Keratinocyte (primary cell): ENCODE measurements around the gene GNB4.

ENCODE experiments used
- CTCF ChIP-seq, 3 experiments: IDR thresholded peaks in 1 of 3; conservative IDR thresholded peaks in 1 of 3; optimal IDR thresholded peaks in 1 of 3; 2 replicates in 2 of 3; 3 replicates in 1 of 3; pipeline versions ENCODE3 to v1.5.1; 2011; ENCODE audit warnings: low read length in 3 of 3, mild to moderate bottlenecking in 3 of 3, moderate library complexity in 2 of 3, control low read depth in 1 of 3, inconsistent platforms in 1 of 3; ENCODE audit not compliant: insufficient read depth in 2 of 3; ENCODE audit errors: extremely low read depth in 1 of 3
- EZH2 ChIP-seq: IDR thresholded peaks from one replicate; pipeline ENCODE4 v1.6.1; 2012; ENCODE audit warnings: inconsistent platforms, mild to moderate bottlenecking, low read length, moderate library complexity

DNA sequence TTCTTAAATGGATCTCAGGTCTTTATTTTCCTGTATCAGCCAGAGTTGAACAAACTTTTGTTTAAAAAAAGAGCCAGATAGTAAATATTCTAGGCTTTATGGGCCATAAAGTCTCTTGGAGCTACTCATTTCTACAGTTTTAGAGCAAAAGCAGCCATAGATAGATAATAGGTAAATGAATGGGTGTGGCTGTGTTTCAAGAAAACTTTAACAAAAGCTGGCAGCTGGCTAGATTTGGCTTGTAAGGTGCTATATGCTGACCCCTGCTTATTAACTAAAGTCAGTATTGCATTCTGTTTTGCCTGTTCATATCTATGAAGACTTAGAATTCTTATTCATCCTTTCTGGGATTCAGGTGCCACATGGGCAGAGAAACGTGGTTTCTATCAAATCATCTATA lies 74.8 kb downstream of the GNB4 start:
- TF ChIP-seq CTCF (optimal IDR thresholded peaks at IDR 0.05 in 1 of 3, IDR thresholded peaks at IDR 0.05 in 1 of 3, conservative IDR thresholded peaks at IDR 0.05 in 1 of 3; ENCODE audit: extremely low read depth in 1 of 3, insufficient read depth in 2 of 3, low read length in 3 of 3) (no peak), EZH2 (no peak)
